ENCODE measurements around the gene RUNX1. TPM values are rescaled to one million over a fixed set of nuclear protein-coding genes. Genes with fewer than 3 reads are reported as not detected.

Gene RUNX1
- total RNA-seq, 2 donors from 2014 or later: 4.9 to 12.5 TPM

- H3K4me3 ChIP-seq: no peak overlapping the region
- 73 to 80% methylated on average over 11 of the region's 11 CpGs for WGBS, 2 donors
- peaks cover 7% of the 10 kb centered on the region for H3K4me1 ChIP-seq
- no peaks in the 10 kb centered on the region for H3K36me3 ChIP-seq (replicated peaks in 1 of 2; ENCODE audit: insufficient read depth in 1 of 2, low read depth in 2 of 2)
- ATAC-seq: no peak
- no peak overlapping the region for H3K27ac ChIP-seq
- H3K27me3 ChIP-seq: no peaks in the 10 kb centered on the region
- H3K9me3 ChIP-seq: no peaks in the 10 kb centered on the region
- TF ChIP-seq POLR2A (IDR thresholded peaks at IDR 0.05): no peak
- no peak for TF ChIP-seq CTCF (IDR thresholded peaks at IDR 0.05)
- intact Hi-C loops (cut with DNase I): no loop called here
- DNase-seq: no peak
Observed at GRCh38 chr21:34846601-34847112, 202.4 kb downstream of the RUNX1 start.

GRCh38 chr21:34845521-34846451 lies 203.3 kb downstream of the RUNX1 start:
- ATAC-seq: no peak
- intact Hi-C loops (cut with DNase I): no loop called here
- no peaks in the 10 kb centered on the region for H3K36me3 ChIP-seq (replicated peaks in 1 of 2; ENCODE audit: insufficient read depth in 1 of 2, low read depth in 2 of 2)
- no peak overlapping the region for H3K4me3 ChIP-seq
- DNase-seq: peak in 1 of 4 donors; percentile 28
- peaks cover 7% of the 10 kb centered on the region for H3K4me1 ChIP-seq
- WGBS, 2 donors: 60 to 81% methylated on average over 8 of the region's 8 CpGs
- TF ChIP-seq CTCF (IDR thresholded peaks at IDR 0.05) (no peak), POLR2A (IDR thresholded peaks at IDR 0.05) (no peak)
- no peaks in the 10 kb centered on the region for H3K9me3 ChIP-seq
- H3K27me3 ChIP-seq: no peaks in the 10 kb centered on the region
- H3K27ac ChIP-seq: peak overlapping the region in 2 of 4 donors; percentile 8 to 34

GRCh38 chr21:34844924-34845238 lies 204.2 kb downstream of the RUNX1 start:
- H3K9me3 ChIP-seq: no peaks in the 10 kb centered on the region
- ATAC-seq (peak; percentile 15), DNase-seq (no peak)
- H3K27ac ChIP-seq: peak overlapping the region in 2 of 4 donors; percentile 34 to 47
- H3K4me3 ChIP-seq: no peak overlapping the region
- peaks cover 7% of the 10 kb centered on the region for H3K4me1 ChIP-seq
- no peak for TF ChIP-seq CTCF (IDR thresholded peaks at IDR 0.05)
- TF ChIP-seq POLR2A (IDR thresholded peaks at IDR 0.05): no peak
- no peaks in the 10 kb centered on the region for H3K27me3 ChIP-seq
- WGBS, 2 donors: 56% methylated on average over 4 of the region's 4 CpGs; no CpG with 5 or more reads in 1 of the 2 donors
- intact Hi-C loops (cut with DNase I): no loop called here
- no peaks in the 10 kb centered on the region for H3K36me3 ChIP-seq (replicated peaks in 1 of 2; ENCODE audit: insufficient read depth in 1 of 2, low read depth in 2 of 2)

GRCh38 chr21:34844013-34844923 lies 204.8 kb downstream of the RUNX1 start:
- no peaks in the 10 kb centered on the region for H3K9me3 ChIP-seq
- H3K4me1 ChIP-seq: peaks cover 7% of the 10 kb centered on the region
- intact Hi-C loops (cut with DNase I): no loop called here
- H3K4me3 ChIP-seq: no peak overlapping the region
- peak; percentile 32 to 62 (median 46) for DNase-seq
- no peak for TF ChIP-seq POLR2A (IDR thresholded peaks at IDR 0.05)
- ATAC-seq: peak; percentile 65
- no peaks in the 10 kb centered on the region for H3K27me3 ChIP-seq
- 71 to 74% methylated on average over 12 of the region's 12 CpGs for WGBS, 2 donors
- no peaks in the 10 kb centered on the region for H3K36me3 ChIP-seq (replicated peaks in 1 of 2; ENCODE audit: insufficient read depth in 1 of 2, low read depth in 2 of 2)
- H3K27ac ChIP-seq: peak overlapping the region in 1 of 4 donors; percentile 47

- Histone ChIP-seq H3K27me3 (no peaks in the 10 kb centered on the region), H3K36me3 (replicated peaks in 1 of 2; ENCODE audit: insufficient read depth in 1 of 2, low read depth in 2 of 2) (no peaks in the 10 kb centered on the region), H3K4me1 (peaks cover 7% of the 10 kb centered on the region), H3K4me3 (no peak overlapping the region), H3K27ac (no peak overlapping the region), H3K9me3 (no peaks in the 10 kb centered on the region)
- 78 to 85% methylated on average over 9 of the region's 9 CpGs for WGBS, 2 donors
- DNase-seq: no peak
- intact Hi-C loops (cut with DNase I): no loop called here
- ATAC-seq: no peak
- TF ChIP-seq CTCF (IDR thresholded peaks at IDR 0.05) (no peak), POLR2A (IDR thresholded peaks at IDR 0.05) (no peak)
Observed at GRCh38 chr21:34843562-34843961, 205.5 kb downstream of the RUNX1 start.
